HepG2 (cell line): ENCODE results near the gene XRCC2.

ENCODE experiments used
- GABPB1 ChIP-seq: IDR thresholded peaks from 2 replicates; pipeline ENCODE4 v1.6.1; 2016; ENCODE audit warnings: mild to moderate bottlenecking, missing genetic modification reagents, moderate library complexity, missing compliant biosample characterization
- PLRG1 ChIP-seq: fragments of 450-650 bp; conservative IDR thresholded peaks from 2 replicates; pipeline ENCODE4 v1.6.1; 2016
- POLR2A ChIP-seq, 2 experiments: IDR thresholded peaks; 2 replicates each; pipeline ENCODE4 v1.6.1; 2011; ENCODE audit warnings: low read depth in 2 of 2, low read length in 2 of 2, mild to moderate bottlenecking in 1 of 2, moderate library complexity in 1 of 2; ENCODE audit not compliant: insufficient read depth in 1 of 2
- RFXAP ChIP-seq: sonication (generic); formaldehyde crosslinking; IDR thresholded peaks from 2 replicates; pipeline ENCODE4 v1.4.0; 2020; ENCODE audit warnings: missing genetic modification reagents, borderline replicate concordance
- STAG1 ChIP-seq: sonication (generic); formaldehyde crosslinking; IDR thresholded peaks from 2 replicates; pipeline ENCODE4 v1.4.0; 2020; ENCODE audit warnings: missing genetic modification reagents
- ZNF264 ChIP-seq: sonication (generic); formaldehyde crosslinking; IDR thresholded peaks from 2 replicates; pipeline ENCODE4 v1.4.0; 2020; ENCODE audit warnings: missing genetic modification reagents
- ZNF331 ChIP-seq: sonication (generic); formaldehyde crosslinking; IDR thresholded peaks from 2 replicates; pipeline ENCODE4 v1.4.0; 2020; ENCODE audit warnings: missing genetic modification reagents
- ZNF33A ChIP-seq: sonication (generic); formaldehyde crosslinking; IDR thresholded peaks from 2 replicates; pipeline ENCODE4 v1.5.1; 2020; ENCODE audit warnings: missing genetic modification reagents, mild to moderate bottlenecking, moderate library complexity, borderline replicate concordance
- ZNF430 ChIP-seq: sonication (generic); formaldehyde crosslinking; IDR thresholded peaks from 2 replicates; pipeline ENCODE4 v1.9.0; 2021; ENCODE audit warnings: mild to moderate bottlenecking, missing genetic modification reagents
- ZNF44 ChIP-seq: sonication (generic); formaldehyde crosslinking; IDR thresholded peaks from 2 replicates; pipeline ENCODE4 v1.5.1; 2020; ENCODE audit warnings: mild to moderate bottlenecking, missing genetic modification reagents
- ZNF562 ChIP-seq: sonication (generic); formaldehyde crosslinking; IDR thresholded peaks from 2 replicates; pipeline ENCODE4 v1.8.0; 2022; ENCODE audit warnings: missing genetic modification reagents, borderline replicate concordance
- TF ChIP-seq, protein P1 (sequence below): sonication (generic); formaldehyde crosslinking; IDR thresholded peaks from 2 replicates; pipeline ENCODE4 v1.5.0; 2020; ENCODE audit warnings: mild to moderate bottlenecking, missing genetic modification reagents, moderate library complexity

DNA sequence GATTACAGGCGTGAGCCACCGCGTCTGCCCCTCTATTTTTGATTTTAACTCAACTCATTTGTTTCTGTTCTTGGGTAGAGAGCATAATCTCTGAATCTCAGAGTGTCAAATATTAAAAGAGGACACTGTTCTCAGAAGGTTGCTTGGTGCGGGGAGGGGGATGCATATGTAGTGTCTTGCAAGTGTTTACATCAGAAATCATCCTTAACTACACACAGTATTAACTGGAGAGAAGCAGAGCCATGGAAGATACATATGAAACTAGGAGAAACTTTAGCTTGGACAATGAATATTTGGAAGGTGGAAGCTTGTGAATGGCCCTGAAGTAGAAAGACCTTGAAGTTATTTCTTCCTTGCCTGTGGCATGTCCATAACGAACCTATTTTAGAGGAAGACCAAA lies 57.5 kb downstream of the XRCC2 start:
- no peak for TF ChIP-seq ZNF331
- no peak for TF ChIP-seq POLR2A (IDR thresholded peaks at IDR 0.05; ENCODE audit: insufficient read depth in 1 of 2, low read depth in 2 of 2, low read length in 2 of 2)
- TF ChIP-seq GABPB1 = no peak
- no peak for TF ChIP-seq ZNF562 (CRISPR knock-in tag)
- TF ChIP-seq PLRG1 = no peak
- TF ChIP-seq ZNF430 (CRISPR knock-in tag) = no peak
- TF ChIP-seq, protein P1, sequence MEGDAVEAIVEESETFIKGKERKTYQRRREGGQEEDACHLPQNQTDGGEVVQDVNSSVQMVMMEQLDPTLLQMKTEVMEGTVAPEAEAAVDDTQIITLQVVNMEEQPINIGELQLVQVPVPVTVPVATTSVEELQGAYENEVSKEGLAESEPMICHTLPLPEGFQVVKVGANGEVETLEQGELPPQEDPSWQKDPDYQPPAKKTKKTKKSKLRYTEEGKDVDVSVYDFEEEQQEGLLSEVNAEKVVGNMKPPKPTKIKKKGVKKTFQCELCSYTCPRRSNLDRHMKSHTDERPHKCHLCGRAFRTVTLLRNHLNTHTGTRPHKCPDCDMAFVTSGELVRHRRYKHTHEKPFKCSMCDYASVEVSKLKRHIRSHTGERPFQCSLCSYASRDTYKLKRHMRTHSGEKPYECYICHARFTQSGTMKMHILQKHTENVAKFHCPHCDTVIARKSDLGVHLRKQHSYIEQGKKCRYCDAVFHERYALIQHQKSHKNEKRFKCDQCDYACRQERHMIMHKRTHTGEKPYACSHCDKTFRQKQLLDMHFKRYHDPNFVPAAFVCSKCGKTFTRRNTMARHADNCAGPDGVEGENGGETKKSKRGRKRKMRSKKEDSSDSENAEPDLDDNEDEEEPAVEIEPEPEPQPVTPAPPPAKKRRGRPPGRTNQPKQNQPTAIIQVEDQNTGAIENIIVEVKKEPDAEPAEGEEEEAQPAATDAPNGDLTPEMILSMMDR = no peak
- no peak for TF ChIP-seq ZNF33A (CRISPR knock-in tag)
- TF ChIP-seq STAG1 (CRISPR knock-in tag) = no peak
- no peak for TF ChIP-seq ZNF264
- no peak for TF ChIP-seq ZNF44
- no peak for TF ChIP-seq RFXAP (CRISPR knock-in tag)
